GM12801 (cell line): ENCODE measurements around the gene DENND5B.

Experiments used
- CTCF ChIP-seq: IDR thresholded peaks from one replicate; pipeline ENCODE4 v1.5.1; 2011; ENCODE audit warnings: control low read depth; ENCODE audit not compliant: insufficient read length; ENCODE audit errors: extremely low read depth

The DENND5B gene

GRCh38 chr12:31362759-31363415 lies 228.0 kb downstream of the DENND5B start:
- TF ChIP-seq CTCF: no peak

GRCh38 chr12:31362115-31362758 lies 228.7 kb downstream of the DENND5B start:
- TF ChIP-seq CTCF: no peak

GRCh38 chr12:31361730-31362114 lies 229.2 kb downstream of the DENND5B start:
- TF ChIP-seq CTCF: no peak

- TF ChIP-seq CTCF: no peak
These were observed 235.2 kb downstream of the DENND5B start for GRCh38 chr12:31355747-31356107.

- no peak for TF ChIP-seq CTCF
These were observed 236.9 kb downstream of the DENND5B start for GRCh38 chr12:31353750-31354708.

- TF ChIP-seq CTCF: no peak
These were observed 244.7 kb downstream of the DENND5B start for GRCh38 chr12:31346267-31346666.

GRCh38 chr12:31343139-31343538 lies 247.8 kb downstream of the DENND5B start:
- no peak for TF ChIP-seq CTCF
